AG10803 (cell line): Measurements from ENCODE around the gene PLA2R1.
A peak's percentile ranks its signal among the peaks of the same experiment; 100 is the strongest.

Experiments used
- DNase-seq: peaks from one replicate; pipeline ENCODE4 v3.0.0; 2010; ENCODE audit warnings: low read depth
- H3K4me3 ChIP-seq: 2 replicates; pipeline ENCODE4 v1.5.1; 2011; ENCODE audit warnings: mild to moderate bottlenecking, low read length, control low read depth
- TF ChIP-seq, protein P1 (sequence below): conservative IDR thresholded peaks from 2 replicates; pipeline ENCODE4 v1.5.1; 2011; ENCODE audit warnings: mild to moderate bottlenecking, low read length, control low read depth, inconsistent platforms

Gene PLA2R1

DNA sequence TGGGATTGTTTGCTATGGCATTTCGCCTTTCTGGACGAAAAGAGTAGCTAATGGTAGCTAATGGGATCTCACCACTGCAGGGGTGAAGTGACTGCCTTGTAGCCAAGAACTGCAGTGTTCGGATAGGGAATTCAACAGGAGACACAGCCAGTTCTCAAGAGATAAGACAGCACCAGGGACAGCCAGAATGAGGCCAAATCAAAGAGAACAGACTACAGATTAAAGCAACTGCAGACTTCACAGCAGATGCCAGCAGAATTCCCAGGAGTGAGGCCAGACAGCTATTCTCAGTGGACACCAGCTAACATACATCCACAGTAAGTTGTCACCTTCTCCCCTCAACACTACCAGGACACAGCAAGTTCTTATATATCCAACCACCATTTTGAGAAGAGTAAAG is 124.0 kb downstream of the PLA2R1 start:
- H3K4me3 ChIP-seq = no peak overlapping the region
- TF ChIP-seq, protein P1, sequence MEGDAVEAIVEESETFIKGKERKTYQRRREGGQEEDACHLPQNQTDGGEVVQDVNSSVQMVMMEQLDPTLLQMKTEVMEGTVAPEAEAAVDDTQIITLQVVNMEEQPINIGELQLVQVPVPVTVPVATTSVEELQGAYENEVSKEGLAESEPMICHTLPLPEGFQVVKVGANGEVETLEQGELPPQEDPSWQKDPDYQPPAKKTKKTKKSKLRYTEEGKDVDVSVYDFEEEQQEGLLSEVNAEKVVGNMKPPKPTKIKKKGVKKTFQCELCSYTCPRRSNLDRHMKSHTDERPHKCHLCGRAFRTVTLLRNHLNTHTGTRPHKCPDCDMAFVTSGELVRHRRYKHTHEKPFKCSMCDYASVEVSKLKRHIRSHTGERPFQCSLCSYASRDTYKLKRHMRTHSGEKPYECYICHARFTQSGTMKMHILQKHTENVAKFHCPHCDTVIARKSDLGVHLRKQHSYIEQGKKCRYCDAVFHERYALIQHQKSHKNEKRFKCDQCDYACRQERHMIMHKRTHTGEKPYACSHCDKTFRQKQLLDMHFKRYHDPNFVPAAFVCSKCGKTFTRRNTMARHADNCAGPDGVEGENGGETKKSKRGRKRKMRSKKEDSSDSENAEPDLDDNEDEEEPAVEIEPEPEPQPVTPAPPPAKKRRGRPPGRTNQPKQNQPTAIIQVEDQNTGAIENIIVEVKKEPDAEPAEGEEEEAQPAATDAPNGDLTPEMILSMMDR = no peak

DNA sequence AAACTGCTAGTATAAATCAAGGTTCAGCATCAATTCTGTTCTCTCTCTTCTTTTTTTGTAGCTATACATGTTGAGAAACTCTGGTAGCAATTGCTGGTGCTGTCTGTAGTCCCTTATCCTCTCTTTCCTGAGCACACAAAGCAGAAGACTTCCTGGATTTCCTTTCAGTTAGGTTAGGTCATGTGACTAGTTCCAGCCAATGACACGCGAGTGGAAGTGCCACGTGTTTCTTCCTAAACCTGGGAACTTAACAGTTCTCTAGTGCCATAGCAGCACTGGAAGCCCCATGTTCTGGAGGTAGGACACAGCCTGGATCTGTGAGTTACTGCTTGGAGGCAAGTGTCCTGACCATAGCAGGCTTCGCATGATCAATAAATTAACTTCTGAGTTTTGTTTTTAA is 125.9 kb downstream of the PLA2R1 start:
- TF ChIP-seq, protein P1 = no peak
- no peak overlapping the region for H3K4me3 ChIP-seq
- DNase-seq = no peak

More for the DNA sequence above, 124.0 kb downstream of the PLA2R1 start:
- no peak for DNase-seq

DNA sequence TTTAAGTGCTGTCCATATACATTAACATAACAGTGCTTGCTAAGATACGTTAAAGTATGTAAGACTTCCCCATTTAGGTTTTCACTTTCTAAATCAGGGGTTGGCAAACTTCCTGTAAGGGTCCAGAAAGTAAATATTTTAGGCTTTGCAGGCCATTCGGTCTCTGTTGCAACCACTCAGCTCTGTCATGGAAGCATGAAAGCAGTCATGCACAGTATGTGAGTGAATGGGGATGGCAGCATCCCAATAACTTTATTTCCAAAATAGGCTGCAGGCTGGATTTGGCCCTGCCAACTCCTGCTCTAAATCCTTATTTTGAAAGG is 128.7 kb downstream of the PLA2R1 start:
- peak; percentile 53 for DNase-seq
- TF ChIP-seq, protein P1 = no peak
- H3K4me3 ChIP-seq = no peak overlapping the region

DNA sequence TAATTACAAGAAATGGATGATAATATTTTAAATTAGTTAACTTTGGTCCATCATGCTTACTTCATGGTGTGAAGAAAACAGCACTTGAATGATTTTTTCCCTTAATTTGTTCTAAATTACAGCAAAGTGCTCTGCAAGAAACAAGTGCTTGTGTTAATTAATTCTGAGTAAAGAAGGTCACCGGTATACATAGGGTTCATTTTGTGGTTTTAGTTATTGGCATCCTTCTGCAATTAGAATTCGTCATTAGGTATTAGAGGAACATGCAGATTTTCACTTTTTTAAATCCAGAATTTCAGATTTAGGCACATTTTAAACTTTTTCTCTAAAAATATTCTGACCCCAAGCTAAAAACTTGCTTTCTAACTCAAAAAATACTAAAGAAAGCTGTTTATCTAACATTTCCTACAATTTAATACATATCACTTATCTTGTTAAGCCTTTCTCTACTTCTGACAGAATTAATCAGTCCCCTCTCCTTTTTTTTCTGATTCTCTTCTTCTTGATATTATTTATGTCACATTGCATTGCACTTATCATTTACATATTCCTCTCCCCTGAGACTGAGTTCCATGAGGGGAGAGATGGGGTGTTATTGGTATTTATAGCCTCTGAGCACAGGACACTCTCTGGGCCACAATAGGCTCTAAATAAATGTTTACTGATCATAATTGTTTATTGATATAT is 129.2 kb downstream of the PLA2R1 start:
- TF ChIP-seq, protein P1 = no peak
- DNase-seq = no peak
- no peak overlapping the region for H3K4me3 ChIP-seq

DNA sequence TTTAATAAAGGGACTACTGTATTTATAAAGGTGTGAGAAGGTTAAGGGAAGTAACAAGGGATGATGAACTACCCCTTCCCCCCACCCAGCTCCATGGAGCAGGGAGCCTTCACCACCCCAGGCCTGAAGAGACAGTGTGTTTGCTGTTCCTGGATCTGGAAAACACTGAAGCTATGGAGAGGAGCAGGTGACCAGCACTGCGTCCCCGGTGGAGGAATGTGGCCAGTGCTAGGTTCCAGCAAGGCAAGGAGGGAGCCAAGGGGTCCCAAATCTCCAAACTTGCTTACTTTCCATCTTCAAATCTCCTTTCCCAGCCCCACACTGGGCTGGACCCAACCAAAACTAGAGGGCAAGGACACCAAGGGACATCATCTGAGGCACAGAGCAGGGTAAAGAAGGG is 135.7 kb downstream of the PLA2R1 start:
- TF ChIP-seq, protein P1 = no peak
- DNase-seq = no peak
- no peak overlapping the region for H3K4me3 ChIP-seq

DNA sequence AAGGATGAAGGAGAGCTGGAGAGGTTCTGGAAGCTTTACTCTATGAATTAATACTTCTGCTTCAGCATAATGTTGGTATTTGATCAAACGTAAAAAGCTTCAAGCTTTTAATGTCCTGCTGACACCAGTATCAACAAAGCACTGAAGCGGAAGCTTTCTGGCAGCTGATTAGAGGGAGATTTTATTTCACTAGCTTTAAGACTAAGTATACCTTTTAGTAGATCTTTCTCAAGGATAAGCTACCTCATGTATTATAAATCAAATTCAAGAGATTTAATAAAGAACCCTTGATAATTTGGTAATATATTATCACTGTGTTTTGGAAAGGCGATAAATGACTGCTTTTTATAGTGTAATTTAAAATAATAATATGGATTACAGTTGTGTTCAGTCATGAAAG is 136.4 kb downstream of the PLA2R1 start:
- H3K4me3 ChIP-seq = no peak overlapping the region
- TF ChIP-seq, protein P1 = no peak
- no peak for DNase-seq

DNA sequence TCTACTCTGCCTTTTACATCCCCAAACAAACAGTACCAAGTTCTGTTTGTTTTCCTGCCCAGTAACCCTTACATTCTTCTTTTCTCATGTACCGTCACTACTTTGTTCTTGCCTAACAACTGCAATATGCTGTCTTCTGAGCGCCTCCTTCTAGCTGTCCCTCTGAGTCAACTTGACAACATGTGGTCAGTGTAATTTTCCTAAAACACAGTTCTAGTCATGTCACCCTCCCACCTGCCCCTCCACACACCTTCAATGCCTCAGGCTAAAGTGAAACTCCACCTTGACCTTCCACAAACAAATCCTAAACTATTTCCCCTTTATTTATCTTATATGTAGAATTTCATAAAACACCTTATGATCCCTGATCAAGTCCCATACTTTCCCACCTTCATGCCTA is 139.9 kb downstream of the PLA2R1 start:
- DNase-seq = peak; percentile 28
- TF ChIP-seq, protein P1 = no peak
- no peak overlapping the region for H3K4me3 ChIP-seq
